22Rv1 (cell line): ENCODE measurements around the gene BRAT1.
"Not testable (repeated sequence)": the region's sequence is repeated elsewhere in the genome, so short reads cannot be mapped to it uniquely, and the experiment has no call there.

ENCODE experiments used
- H3K27ac ChIP-seq: fragments of 450-650 bp; 2 replicates; pipeline ENCODE4 v1.5.1; 2017
- CTCF ChIP-seq: fragments of 450-650 bp; IDR thresholded peaks from 2 replicates; pipeline ENCODE4 v1.5.1; 2017; ENCODE audit warnings: mild to moderate bottlenecking
- ZFX ChIP-seq: fragments of 450-650 bp; IDR thresholded peaks from 2 replicates; pipeline ENCODE4 v1.6.1; 2017; ENCODE audit warnings: antibody characterized with exemption, borderline replicate concordance

BRAT1 gene

GRCh38 chr7:2592375-2592865 is 37.1 kb upstream of the BRAT1 start:
- TF ChIP-seq ZFX (no peak), CTCF (no peak)
- H3K27ac ChIP-seq, result no peak overlapping the region

- H3K27ac ChIP-seq, result not testable (repeated sequence)
These were observed 34.6 kb upstream of the BRAT1 start for GRCh38 chr7:2589941-2590340.

GRCh38 chr7:2589341-2589740 is 34.0 kb upstream of the BRAT1 start:
- no peak overlapping the region for H3K27ac ChIP-seq
- no peak for TF ChIP-seq ZFX
- TF ChIP-seq CTCF, result no peak

- TF ChIP-seq CTCF (no peak), ZFX (no peak)
These were observed 32.5 kb upstream of the BRAT1 start for GRCh38 chr7:2587778-2588177.

GRCh38 chr7:2587134-2587533 is 31.8 kb upstream of the BRAT1 start:
- TF ChIP-seq ZFX (no peak), CTCF (no peak)

More at GRCh38 chr7:2587778-2588177, 32.5 kb upstream of the BRAT1 start:
- H3K27ac ChIP-seq, result no peak overlapping the region

GRCh38 chr7:2586326-2587020 is 31.1 kb upstream of the BRAT1 start:
- no peak for TF ChIP-seq ZFX
- TF ChIP-seq CTCF, result no peak
- H3K27ac ChIP-seq, result no peak overlapping the region

More at GRCh38 chr7:2587134-2587533, 31.8 kb upstream of the BRAT1 start:
- no peak overlapping the region for H3K27ac ChIP-seq

GRCh38 chr7:2585446-2585845 is 30.1 kb upstream of the BRAT1 start:
- no peak overlapping the region for H3K27ac ChIP-seq
- no peak for TF ChIP-seq ZFX
- TF ChIP-seq CTCF, result no peak
